Ectodermal cell (in vitro differentiated cells): ENCODE results near the gene GRAP.

Source experiments
- H3K27ac ChIP-seq: 2 replicates; pipeline ENCODE4 v1.7.0; 2013; ENCODE audit warnings: mild to moderate bottlenecking, low read depth, low read length; ENCODE audit not compliant: insufficient read depth, poor library complexity, severe bottlenecking
- H3K27me3 ChIP-seq: 2 replicates; pipeline ENCODE4 v1.7.0; 2013; ENCODE audit warnings: mild to moderate bottlenecking, low read length; ENCODE audit not compliant: insufficient read depth, control insufficient read depth, poor library complexity, severe bottlenecking
- H3K36me3 ChIP-seq: one replicate; pipeline ENCODE4 v1.7.0; 2013; ENCODE audit warnings: low read length; ENCODE audit not compliant: control insufficient read depth, insufficient read depth
- H3K4me1 ChIP-seq: one replicate; pipeline ENCODE4 v1.7.0; 2013; ENCODE audit warnings: low read length; ENCODE audit not compliant: control insufficient read depth, insufficient read depth
- H3K4me3 ChIP-seq: 2 replicates; pipeline ENCODE4 v1.7.0; 2013; ENCODE audit warnings: low read depth, low read length, control low read depth; ENCODE audit not compliant: insufficient read depth
- H3K9me3 ChIP-seq: 2 replicates; pipeline ENCODE4 v1.7.0; 2013; ENCODE audit warnings: mild to moderate bottlenecking, low read length, moderate library complexity; ENCODE audit not compliant: control insufficient read depth
- WGBS, 2 experiments: methylation state at CpG; one replicate each; pipeline ENCODE4 v1.1.7; 2013; ENCODE audit warnings: missing lambda C conversion rate in 2 of 2; 5-methylcytosine and 5-hydroxymethylcytosine counted together

The GRAP gene

DNA sequence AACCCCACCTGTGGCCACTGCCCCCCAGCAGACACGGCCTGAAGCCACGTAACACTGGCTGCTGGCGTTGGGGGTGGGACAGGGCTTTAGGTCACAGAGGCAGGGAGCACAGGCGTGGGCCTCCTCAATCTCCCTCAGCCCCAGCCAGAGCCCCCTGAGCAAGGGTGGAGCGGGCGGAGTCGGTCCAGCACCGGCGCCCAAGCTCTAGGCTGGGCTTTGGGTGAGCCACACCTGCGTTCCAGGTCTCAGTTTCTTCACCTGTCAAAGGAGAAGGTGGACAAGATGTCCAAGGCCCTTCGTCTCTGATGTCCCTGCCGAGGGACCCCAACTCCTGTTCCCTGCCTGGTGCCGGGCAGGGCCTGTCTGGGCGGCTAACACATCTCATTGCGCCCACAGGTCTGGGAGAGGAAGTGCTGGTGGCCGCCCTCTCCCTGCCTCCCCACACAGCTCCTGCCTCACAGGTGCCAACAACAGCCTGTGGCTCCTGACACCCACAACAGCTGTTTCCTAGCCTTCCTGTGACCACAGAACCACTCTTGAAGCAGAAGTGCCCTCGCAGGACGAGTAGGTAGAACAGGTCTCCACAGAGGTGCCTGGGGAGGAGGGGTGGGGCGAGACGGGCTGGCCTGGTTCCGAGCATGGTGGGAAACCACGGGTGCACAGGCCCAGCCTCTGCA, 54.2 kb downstream of the GRAP start:
- H3K4me1 ChIP-seq = no peaks in the 10 kb centered on the region
- H3K9me3 ChIP-seq = no peaks in the 10 kb centered on the region
- H3K27me3 ChIP-seq = no peaks in the 10 kb centered on the region
- no peak overlapping the region for H3K4me3 ChIP-seq
- WGBS, 2 experiments = 94 to 95% methylated on average over 22 of the region's 22 CpGs
- no peak overlapping the region for H3K27ac ChIP-seq
- no peaks in the 10 kb centered on the region for H3K36me3 ChIP-seq

DNA sequence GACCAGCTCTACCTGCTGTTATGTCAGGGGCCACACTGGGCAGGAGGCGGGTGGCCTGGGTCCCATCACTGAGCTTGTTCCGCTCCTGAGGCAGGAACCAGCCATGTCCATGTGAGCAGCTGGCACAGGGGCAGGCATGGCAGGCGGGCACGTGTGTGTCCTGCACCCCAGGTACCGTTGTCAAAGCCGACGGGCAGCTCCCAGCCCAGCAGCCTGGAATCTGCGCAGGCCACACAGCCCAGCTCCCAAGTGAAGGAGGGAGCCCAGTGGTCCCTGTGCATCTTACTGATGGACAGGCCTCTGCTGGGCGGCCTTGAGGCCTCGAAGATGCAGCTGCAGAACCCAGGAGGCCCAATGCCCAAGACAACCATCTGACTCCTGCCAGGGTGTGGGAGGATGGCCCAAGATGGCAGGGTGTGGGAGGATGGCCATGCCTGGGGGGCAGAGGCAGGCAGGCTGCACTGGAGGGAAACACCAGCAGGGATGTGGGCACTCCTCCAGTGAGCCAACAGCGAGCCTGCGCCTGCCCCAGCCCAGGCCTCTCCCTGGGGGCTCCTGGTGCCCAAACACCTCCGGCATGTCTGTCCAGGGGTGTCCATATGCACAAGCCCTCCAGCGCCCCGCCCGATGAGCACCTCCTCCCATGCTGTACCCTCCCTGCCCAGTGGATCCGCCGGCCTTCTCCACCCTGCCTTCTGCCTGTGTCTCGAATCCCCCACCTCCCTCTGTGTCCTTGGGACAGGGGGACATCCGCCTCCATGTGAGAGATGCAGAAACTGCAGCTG, 55.0 kb downstream of the GRAP start:
- 92 to 95% methylated on average over 20 of the region's 20 CpGs for WGBS, 2 experiments
- Histone ChIP-seq H3K4me1 (no peaks in the 10 kb centered on the region), H3K36me3 (no peaks in the 10 kb centered on the region), H3K9me3 (no peaks in the 10 kb centered on the region), H3K27me3 (no peaks in the 10 kb centered on the region), H3K27ac (no peak overlapping the region), H3K4me3 (no peak overlapping the region)

GRCh38 chr17:18990331-18990730, 56.4 kb downstream of the GRAP start:
- Histone ChIP-seq H3K36me3 (no peaks in the 10 kb centered on the region), H3K4me1 (no peaks in the 10 kb centered on the region), H3K4me3 (no peak overlapping the region), H3K9me3 (no peaks in the 10 kb centered on the region), H3K27ac (no peak overlapping the region), H3K27me3 (no peaks in the 10 kb centered on the region)
- WGBS, 2 experiments = 90 to 95% methylated on average over 6 of the region's 6 CpGs

- H3K9me3 ChIP-seq = no peaks in the 10 kb centered on the region
Observed at GRCh38 chr17:18988546-18989173, 58.1 kb downstream of the GRAP start.

GRCh38 chr17:18987862-18988545, 58.8 kb downstream of the GRAP start:
- no peak overlapping the region for H3K27ac ChIP-seq
- WGBS, 2 experiments = 94 to 95% methylated on average over 14 of the region's 14 CpGs
- no peak overlapping the region for H3K4me3 ChIP-seq
- H3K4me1 ChIP-seq = no peaks in the 10 kb centered on the region
- H3K27me3 ChIP-seq = no peaks in the 10 kb centered on the region
- H3K36me3 ChIP-seq = no peaks in the 10 kb centered on the region
- no peaks in the 10 kb centered on the region for H3K9me3 ChIP-seq

More at GRCh38 chr17:18988546-18989173, 58.1 kb downstream of the GRAP start:
- Histone ChIP-seq H3K27ac (no peak overlapping the region), H3K4me1 (no peaks in the 10 kb centered on the region), H3K36me3 (no peaks in the 10 kb centered on the region), H3K27me3 (no peaks in the 10 kb centered on the region), H3K4me3 (no peak overlapping the region)
- 94 to 97% methylated on average over 9 of the region's 9 CpGs for WGBS, 2 experiments

GRCh38 chr17:18987230-18987610, 59.5 kb downstream of the GRAP start:
- Histone ChIP-seq H3K4me3 (no peak overlapping the region), H3K27ac (no peak overlapping the region), H3K9me3 (no peaks in the 10 kb centered on the region), H3K4me1 (peaks cover 2% of the 10 kb centered on the region), H3K27me3 (no peaks in the 10 kb centered on the region), H3K36me3 (no peaks in the 10 kb centered on the region)
- WGBS, 2 experiments = 95 to 98% methylated on average over 9 of the region's 9 CpGs

DNA sequence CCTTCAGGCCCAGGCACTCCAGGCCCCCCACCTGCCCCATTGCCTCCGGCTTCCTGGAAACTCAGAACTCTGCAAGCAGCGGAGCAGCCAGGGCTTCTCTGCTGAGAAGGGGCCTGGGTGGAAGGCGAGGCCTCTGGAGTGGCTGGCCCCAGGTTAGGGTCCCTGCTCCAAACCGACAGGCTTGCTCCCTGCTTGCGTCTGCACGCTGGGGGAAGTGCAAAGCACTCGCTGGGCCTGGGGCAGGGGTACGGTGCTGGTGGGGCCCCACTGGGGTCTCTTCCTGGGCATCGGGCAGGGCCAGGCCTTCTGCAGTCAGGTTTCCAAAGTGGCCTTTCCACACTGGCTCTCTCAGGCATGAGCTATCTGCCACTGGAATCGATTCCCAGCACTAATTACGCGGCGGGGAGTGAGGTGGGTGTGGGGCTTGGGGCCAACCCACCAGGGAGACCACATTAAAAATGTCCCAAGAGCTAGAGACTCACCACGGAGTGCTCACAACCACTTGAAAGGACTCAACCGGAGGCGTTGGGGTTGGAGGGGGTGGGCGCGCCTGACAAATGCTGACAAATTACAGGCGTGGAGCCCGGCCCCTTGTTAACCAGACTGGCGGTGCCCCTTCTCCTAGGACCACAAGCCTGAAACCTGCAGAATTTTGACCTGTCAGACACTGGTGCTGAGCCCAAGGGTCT, 60.1 kb downstream of the GRAP start:
- WGBS, 2 experiments = 95% methylated on average over 21 of the region's 21 CpGs
- Histone ChIP-seq H3K27ac (no peak overlapping the region), H3K4me3 (no peak overlapping the region)

DNA sequence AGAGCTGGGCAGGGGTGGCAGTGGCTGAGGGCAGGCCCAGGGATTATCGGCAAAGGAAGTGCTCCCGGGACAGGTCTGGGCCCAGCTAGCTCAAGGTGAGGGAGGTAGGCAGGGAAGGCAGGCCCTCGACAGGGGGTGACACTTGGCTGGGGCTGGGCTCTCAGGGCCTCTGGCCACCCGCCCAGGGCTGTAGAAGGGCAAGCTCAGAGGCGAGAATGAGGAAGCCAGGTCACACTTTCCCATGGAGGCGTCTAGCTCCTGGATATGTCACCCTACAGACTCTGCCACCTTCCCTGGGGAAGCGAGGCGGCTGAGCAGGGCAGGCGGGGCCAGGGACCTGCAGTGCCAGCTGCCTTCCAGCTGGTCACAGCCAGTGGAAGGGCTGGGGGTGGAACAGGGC, 61.3 kb downstream of the GRAP start:
- H3K9me3 ChIP-seq = no peaks in the 10 kb centered on the region
- 95 to 97% methylated on average over 9 of the region's 9 CpGs for WGBS, 2 experiments
- no peak overlapping the region for H3K4me3 ChIP-seq
- no peaks in the 10 kb centered on the region for H3K36me3 ChIP-seq
- no peaks in the 10 kb centered on the region for H3K27me3 ChIP-seq
- H3K27ac ChIP-seq = no peak overlapping the region
- H3K4me1 ChIP-seq = peaks cover 16% of the 10 kb centered on the region

More for the DNA sequence above, 60.1 kb downstream of the GRAP start:
- Histone ChIP-seq H3K9me3 (no peaks in the 10 kb centered on the region), H3K36me3 (no peaks in the 10 kb centered on the region), H3K4me1 (peaks cover 8% of the 10 kb centered on the region), H3K27me3 (no peaks in the 10 kb centered on the region)

DNA sequence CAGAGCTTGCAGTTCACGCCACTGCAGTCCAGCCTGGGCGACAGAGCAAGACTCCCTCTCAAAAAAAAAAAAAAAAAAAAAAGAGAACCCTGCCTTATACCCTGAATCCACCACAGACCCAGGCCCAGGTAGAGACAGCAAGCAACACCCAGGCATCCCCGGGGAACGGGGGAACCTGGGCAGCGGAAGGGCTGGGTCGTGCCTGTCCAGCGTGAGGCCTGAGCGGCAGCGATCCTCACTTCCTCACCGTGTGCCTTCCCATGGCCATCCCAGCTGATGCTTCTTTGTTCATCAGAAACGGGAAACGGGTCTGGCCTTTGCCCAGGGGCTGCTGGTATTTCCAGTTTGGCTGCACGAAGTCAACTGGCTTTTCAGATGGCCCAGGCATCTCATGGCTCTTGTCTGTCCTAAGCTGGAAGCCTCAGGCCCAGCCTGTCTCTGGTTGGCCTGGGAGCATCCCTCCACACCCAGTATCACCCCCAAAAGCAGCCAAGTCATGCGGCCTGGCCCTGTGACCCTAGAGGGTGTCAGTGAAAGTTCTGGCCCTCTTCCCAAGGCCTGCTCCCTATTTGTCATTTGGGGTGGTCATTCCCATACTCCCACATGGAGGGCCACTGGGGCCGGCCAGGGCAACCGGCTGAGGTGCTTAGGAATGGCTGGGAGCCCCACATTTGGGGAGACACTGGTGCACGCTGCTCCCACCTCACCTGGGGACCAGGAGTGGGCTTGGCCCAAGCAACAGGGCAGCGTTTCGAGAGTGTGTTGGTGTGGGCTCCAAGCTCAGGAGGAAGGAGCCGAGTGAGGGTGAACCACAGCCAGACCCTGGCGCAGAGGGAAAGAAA, 62.3 kb downstream of the GRAP start:
- Histone ChIP-seq H3K27me3 (no peaks in the 10 kb centered on the region), H3K36me3 (no peaks in the 10 kb centered on the region), H3K9me3 (no peaks in the 10 kb centered on the region), H3K4me1 (peaks cover 16% of the 10 kb centered on the region), H3K4me3 (no peak overlapping the region), H3K27ac (no peak overlapping the region)
- WGBS, 2 experiments = 95 to 97% methylated on average over 21 of the region's 21 CpGs
